Measurements from ENCODE around the gene DAB2IP.

- TF ChIP-seq EZH2phosphoT487 (IDR thresholded peaks at IDR 0.05), result no peak
- no peak for TF ChIP-seq CTCF (IDR thresholded peaks at IDR 0.05)
- no peak for TF ChIP-seq EZH2 (IDR thresholded peaks at IDR 0.05)
These were observed 96.6 kb downstream of the DAB2IP start for GRCh38 chr9:121748074-121748473.

All from neural progenitor cell (in vitro differentiated cells).